ENCODE results near the gene UTS2R.
"Not testable (repeated sequence)": the region's sequence is repeated elsewhere in the genome, so short reads cannot be mapped to it uniquely, and the experiment has no call there.

Gene UTS2R

DNA sequence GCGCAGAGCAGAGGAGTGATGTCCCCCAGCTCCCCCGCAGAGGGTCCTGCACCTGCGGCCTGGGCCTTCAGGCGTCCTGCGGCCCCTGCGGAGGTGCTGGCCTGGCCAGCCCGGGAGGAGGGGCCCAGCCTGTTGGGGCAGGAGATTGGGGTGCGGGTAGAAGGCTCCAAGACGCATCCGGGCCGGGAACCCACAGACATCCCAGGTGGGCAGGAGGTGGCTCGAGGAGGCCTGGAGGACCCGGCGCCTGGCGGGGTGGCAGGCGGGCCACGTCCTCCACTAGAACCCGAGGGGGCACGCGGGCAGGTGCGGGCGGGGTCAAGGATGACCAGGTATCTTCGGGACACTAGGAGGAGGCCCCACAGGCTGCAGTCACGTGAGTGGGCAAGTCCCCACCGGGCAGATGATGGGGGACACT is 37.4 kb upstream of the UTS2R start:
- DNase-seq (ENCODE audit: low spot score): no peak

DNA sequence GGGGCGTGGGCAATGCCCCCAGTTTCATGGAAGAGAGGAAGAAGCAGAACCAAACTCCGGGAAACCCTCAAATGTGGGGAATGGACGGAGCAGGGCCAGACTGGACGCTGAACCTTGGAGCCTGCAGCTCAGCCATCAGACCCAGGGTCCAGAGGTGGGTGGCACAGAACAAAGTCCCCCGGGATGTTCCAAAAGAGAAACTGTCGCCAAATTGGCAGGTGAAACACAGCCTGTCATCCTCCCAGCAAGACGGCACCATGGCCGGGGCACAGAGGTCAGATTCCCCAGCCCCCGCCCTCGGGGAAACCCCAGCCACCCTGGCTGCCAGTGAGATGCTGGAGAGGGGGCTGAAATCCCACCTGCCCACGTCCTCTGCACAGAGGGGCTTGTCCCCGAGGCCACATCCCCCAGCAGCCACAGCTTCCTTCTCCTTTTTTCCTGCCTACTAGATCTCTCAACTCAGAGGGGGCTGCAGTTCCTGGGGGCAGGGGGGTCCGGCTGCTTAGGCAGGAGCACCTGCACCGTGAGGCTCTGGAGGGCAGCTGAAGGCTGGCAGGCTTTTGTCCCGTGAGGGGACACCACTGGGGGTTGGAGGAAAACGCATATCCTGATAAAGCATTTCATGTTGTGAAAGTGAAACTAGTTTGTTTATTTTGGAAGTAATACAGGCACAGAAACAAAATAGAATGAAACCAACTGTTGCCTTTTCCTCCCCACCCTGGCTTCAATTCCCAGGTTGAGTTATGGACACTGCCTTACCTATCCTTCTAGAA is 36.8 kb upstream of the UTS2R start:
- peak; percentile 78 for DNase-seq (ENCODE audit: low spot score)

DNA sequence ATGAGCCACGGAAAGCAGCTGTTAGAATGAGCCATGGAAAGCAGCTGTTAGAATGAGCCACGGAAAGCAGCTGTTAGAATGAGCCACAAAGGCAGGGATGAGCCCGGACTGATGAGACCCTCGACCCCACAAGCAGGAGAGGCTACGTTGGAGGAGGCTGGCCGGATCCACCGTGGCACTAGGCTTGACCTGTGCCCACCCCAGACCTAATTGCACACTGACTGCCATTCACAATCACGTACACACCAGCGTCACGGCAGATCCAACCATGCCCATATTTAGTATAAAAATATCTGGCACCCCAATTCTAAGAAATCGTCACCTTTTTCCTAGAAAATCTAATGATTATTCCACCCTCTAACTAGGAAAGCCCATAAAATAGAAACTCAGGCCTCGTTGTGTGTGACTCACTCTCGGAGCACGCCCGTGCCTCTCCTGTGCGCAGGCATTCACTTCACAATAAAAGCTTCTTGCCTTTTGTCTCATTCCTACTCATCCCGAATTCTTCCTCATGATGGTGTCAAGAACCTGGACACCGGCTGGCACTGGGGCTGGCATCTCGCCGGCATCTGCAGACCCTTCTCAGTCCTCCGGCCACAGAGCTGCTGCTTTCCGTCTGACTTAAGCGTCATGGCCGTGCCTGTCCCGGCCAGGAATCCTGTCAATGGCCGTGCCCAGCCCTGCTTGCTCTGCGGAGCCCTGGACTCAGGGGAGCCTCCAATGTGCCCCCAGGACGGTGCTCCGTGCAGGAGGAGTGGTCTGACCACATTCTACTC is 32.5 kb upstream of the UTS2R start:
- DNase-seq (ENCODE audit: low spot score): peak; percentile 82

DNA sequence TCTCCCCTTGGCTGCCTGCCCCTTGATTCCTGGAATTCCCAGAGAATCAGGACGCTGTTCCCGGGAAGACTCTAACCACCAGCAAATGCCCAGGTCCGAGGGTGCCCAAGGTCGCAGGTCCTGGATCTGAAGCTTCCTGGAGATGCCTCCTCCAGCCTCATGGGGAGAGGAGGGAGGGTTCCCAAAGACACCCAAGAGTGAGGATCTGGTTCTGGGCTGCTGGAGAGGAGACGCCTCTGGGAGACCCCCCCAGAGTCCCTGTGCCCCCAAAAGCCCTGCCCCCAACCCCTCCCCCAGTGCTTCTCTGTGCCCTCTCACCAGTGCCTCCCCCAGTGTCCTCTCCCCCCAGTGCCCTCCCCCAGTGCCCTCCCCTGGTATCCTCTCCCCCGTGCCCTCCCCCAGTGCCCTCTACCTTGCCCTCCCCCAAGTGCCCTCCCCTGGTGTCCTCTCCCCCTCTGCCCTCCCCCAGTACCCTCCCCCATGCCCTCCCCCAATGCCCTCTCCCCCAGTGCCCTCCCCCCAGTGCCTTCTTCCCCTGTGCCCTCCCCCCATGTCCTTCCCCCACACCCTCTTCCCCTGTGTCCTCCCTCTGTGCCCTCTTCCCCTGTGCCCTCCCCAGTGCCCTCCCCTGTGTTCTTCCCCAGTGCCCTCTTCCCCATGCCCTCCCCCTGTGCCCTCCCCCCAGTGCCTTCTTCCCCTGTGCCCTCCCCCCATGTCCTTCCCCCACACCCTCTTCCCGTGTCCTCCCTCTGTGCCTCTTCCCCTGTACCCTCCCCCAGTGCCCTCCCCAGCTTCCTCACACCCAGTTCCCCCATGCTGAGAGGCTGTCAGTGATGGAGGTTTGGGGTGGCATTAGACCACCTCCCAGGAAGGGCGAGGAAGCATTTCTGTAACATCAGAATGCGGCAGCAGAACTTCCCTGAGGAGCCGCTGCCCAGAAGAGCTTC is 31.7 kb upstream of the UTS2R start:
- DNase-seq (ENCODE audit: low spot score): no peak

DNA sequence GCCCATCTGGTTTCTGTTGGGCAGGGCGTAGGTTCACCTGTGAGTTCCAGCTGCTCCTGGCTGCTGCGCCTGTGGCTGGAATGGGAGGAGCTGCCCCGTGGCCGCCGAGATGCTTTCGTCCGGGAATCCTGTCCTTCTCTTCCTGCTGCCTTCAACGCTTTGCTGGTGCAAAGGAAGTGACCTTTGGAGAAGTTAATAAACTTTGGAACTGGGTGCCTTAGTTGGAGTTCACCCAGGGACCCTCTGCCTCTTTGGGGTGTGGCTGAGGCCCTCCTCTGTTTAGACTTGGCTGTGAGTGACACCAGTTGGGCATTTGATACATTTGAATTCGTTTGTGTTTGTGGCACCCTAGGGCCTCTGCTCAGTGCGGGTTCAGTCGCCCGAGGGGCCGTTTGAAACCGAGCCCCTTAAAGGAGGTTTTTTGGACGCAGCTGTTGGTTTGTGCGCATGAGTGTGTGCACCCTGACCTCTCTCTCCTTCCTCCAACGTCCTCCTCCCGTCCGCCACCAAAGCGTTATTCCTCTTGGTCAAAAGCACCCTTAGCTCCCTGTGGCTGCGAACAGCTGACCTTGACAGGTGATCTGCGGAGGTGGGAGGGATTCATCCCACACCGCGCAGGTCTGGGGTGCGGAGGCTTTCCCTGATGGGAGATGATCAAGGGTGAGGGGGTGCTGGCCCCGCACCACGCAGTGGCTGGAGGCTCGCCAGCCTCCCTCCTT is 29.0 kb upstream of the UTS2R start:
- DNase-seq (ENCODE audit: low spot score): no peak

DNA sequence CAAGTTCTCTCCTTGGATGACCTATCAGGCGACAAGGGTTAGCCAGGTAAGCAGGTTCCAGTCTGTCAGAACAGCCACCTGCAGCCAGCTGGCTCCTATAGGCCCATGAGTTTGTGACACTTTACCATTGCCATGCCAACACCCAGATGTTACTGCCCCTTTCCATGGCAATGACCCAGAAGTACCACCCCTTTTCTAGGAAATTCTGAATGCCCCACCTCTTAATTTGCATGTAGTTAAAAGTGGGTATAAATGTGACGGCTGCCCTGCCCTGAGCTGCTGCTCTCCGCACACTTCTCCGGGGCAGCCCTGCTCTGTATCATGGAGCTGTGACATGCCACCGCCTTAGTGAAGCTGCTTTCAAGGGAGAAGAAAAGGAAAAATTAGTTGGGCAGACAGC is 28.0 kb upstream of the UTS2R start:
- no peak for DNase-seq (ENCODE audit: low spot score)

DNA sequence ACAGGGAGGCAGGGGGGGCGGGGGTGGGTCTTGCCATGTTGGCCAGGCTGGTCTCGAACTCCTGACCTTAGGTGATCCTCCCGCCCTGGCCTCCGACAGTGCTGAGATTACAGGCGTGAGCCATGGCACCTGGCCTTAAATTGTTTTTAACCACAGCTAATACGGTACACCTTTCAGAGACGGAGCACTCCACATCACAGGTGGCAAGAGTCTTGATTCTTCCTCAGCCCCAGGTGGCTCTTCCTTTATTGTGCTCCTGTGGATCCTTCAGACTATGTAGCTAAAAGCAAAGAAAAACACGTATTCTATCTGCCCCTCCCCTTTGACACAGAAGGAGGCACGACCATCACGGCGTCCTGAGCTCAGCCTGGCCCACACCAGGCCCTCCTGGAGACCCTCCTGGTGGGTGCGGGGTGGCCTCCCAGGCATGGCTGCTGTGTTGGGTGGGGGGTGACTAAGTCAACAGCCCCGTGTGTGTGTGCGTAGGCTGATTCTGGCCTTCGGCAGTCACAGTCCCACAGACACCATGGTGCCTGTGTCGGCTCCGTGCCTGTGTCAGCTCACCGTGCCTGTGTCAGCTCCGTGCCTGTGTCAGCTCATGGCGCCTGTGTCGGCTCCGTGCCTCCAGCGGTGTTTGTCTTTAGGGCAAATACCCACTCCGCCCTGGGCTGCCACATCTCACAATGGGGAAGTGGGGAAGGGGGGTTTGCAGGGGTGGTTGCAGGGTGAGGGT is 27.2 kb upstream of the UTS2R start:
- DNase-seq (ENCODE audit: low spot score): no peak

DNA sequence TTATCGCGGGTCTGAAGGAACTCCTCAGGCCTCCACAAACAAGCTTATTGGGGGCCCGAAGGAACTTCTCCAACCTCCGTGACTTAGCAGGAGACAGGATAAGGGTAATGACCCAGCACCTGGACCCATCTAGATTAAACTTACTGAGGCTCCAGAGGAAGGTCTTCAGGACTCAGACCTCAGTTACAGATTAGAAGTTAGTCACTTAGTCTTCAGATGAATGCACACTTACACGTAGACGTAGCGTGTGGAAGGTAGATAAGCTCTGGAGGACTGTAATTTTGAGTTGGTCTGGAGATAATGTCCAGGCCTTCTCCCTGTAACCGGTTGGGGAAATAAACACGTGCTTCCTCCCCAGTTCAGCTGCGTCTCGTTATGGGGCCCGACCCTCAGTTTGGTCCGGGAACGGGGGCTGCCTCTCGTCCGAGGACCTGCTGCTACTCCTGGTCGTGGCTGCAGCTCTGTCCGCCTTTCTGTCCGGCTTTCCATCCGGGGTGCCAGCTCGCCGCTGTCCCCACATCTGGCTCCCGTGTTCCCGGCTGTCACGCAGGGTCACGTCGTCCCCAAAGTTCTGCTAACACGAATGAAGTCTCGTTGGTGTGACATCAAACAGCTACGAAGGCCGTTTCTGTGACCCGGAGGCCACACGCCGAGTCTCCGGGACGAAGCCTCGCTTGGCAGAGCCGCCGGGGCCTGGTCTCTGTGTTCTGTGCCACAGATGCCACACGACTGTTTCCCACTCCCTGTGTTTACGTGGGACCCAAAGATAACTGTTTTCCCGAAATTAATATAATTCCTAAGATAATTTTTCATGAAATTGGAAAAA is 26.2 kb upstream of the UTS2R start:
- DNase-seq (ENCODE audit: low spot score): no peak

DNA sequence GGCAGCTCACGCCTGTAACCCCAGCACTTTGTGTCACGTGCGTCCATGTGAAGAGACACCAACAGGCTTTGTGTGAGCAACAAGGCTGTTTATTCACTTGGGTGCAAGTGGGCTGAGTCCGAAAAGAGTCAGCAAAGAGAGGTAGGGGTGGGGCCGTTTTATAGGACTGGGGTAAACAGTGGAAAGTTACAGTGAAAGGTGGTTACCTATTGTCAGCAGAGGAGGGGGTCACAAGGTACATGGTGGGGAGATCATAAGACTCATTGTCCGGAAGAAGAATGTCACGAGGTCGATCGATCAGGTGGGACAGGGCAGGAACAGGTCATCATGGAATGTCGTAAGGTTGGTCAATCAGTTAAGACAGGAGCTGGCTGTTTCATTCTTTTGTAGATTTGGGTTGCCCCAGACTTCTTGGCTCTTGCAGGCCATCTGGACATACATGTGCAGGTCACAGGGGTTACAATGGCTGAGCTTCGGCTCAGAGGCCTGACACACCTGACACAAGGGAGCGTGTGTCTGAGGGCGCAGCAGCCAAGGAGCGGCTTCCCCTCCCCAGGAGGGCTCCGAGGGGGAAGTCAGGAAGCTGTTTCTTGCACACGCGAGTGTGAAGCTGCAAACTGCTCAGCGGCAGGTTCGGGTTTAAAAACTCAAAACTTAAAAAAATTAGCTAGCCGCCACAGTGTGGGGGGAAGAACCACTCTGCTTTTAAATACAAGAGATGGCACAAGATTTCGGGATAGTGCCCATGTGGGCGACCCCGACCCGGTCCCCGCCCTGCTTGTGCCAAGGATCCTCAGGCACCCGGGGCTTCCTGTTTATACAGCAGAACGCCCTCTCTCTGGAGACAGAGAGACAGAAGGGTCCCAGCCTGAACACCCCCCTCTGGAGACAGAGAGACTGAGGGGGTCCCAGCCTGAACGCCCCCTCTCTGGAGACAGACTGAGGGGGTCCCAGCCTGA is 24.9 kb upstream of the UTS2R start:
- no peak for DNase-seq (ENCODE audit: low spot score)

DNA sequence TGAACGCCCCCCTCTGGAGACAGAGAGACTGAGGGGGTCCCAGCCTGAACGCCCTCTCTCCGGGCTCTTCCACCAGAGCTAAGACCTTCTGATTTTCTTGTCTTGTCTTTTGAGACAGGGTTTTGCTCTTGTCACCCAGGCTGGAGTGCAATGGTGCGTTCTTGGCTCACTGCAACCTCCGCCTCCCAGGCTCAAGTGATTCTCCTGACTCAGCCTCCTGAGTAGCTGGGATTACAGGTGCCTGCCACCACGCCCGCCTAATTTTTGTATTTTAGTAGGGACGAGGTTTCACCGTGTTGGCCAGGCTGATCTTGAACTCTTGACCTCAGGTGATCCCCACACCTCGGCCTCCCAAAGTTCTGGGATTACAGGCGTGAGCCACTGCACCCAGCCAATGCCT is 23.6 kb upstream of the UTS2R start:
- not testable (repeated sequence) for DNase-seq (ENCODE audit: low spot score)

DNA sequence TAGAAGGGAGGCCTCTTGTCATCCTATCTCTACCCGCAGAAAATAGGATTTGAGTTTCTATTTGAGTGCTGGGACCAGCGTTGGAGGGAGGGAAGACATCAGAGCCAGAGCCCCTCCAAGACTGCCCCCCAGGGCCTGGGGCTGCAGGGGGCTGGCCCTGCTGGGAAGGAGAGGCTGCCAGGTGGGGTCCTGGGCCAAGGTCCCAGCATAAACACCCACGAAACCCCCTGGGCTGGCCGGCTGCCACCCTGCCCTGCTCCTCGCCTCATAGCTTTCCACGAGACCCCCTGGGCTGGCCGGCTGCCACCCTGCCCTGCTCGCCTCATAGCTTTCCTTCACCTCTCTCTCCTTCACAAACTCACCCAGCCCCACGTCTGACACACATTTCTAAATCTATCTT is 23.1 kb upstream of the UTS2R start:
- DNase-seq (ENCODE audit: low spot score): no peak

DNA sequence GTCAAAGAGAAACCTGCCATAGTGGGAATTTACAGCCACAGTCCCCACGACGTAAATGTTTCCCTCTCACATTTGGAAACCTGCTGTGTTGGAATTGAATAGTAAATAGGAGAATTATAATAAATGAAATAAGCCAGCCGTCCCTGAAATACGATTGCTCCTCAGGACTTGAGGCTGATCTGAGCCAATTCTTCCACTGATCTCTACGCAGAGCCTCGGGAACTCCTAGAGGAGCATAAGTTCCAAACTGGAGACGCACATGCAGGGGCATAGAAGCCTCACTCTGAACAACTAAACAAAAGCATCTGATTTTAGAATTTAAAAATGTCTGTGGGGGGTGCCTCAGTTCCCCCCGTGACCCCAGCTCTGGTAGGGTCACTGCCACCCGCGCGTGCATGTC is 22.7 kb upstream of the UTS2R start:
- no peak for DNase-seq (ENCODE audit: low spot score)

DNA sequence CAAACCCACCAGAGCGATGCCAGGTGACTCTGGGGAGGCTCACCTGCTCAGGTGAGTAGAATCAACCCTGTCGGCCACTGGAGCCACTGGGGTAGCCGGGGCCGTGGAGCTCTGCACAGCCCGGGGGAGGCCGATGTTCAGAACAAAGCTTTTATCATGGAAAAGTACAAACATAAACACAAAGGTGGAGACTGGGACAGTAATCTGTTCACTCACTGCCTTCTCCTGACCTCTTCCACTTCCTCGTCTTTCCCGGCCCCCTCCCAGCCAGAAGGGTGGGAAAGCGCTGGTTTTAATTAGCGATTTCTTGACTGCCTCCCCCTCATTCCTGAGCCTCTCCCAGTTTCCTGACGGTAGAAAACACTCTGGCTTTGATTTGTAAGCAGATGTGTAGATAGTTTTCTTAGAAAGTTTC is 22.3 kb upstream of the UTS2R start:
- no peak for DNase-seq (ENCODE audit: low spot score)

DNA sequence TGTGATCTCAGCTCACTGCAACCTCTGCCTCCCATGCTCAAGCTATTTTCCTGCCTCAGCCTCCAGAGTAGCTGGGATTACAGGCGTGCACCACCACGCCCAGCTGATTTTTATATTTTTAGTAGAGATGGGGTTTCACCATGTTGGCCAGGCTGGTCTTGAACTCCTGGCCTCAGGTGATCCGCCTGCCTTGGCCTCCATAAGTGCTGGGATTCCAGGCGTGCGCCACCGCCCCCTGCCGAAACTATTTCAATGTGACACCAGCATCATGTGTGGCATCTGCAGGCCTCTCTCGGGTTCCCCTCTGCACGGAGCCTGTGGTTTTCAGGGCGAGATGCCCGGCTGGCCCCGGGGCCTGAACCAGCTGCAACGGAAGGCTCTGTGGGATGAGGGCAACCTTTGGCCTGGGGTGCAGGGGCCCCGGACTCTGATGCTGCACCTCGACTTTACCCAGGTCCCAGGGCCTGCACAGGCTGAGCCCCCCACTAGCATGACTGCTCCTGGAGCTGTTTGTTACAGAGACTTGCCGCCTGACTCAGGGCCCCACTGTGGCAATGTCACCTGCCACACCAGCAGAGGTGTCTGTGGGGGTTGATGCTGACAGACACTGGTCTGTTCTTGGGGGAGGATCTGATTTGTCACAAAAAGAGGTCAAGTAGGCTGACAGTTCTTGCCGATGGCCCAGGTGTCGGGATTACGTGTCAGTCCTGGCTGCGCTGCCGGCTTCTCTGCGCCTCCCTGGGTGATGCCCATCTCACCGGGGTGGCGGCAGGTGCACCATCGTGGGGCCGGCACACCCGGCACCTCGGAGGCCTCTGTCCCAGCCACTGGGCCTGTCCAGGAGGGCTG is 21.2 kb upstream of the UTS2R start:
- no peak for DNase-seq (ENCODE audit: low spot score)

DNA sequence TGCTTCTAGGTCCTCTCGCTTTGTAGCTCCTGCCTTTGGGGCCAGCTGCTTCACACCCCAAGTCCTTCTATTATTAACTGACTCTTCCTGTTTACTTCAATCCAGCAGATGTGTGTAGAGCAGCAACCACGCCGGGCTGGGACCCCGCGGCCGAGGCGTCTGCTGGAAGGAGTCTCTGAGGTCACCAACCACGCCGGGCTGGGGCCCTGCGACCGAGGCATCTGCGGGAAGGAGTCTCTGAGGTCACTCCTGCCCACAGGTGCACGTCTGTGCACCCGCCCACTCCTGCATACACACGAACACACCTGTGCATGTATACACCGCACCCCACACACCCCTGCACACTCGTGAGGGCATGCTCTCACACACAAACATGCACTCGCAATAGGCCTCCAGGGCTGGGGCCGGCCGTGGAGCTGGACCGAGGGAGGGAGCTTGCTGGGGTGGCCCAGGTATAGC is 20.3 kb upstream of the UTS2R start:
- no peak for DNase-seq (ENCODE audit: low spot score)

DNA sequence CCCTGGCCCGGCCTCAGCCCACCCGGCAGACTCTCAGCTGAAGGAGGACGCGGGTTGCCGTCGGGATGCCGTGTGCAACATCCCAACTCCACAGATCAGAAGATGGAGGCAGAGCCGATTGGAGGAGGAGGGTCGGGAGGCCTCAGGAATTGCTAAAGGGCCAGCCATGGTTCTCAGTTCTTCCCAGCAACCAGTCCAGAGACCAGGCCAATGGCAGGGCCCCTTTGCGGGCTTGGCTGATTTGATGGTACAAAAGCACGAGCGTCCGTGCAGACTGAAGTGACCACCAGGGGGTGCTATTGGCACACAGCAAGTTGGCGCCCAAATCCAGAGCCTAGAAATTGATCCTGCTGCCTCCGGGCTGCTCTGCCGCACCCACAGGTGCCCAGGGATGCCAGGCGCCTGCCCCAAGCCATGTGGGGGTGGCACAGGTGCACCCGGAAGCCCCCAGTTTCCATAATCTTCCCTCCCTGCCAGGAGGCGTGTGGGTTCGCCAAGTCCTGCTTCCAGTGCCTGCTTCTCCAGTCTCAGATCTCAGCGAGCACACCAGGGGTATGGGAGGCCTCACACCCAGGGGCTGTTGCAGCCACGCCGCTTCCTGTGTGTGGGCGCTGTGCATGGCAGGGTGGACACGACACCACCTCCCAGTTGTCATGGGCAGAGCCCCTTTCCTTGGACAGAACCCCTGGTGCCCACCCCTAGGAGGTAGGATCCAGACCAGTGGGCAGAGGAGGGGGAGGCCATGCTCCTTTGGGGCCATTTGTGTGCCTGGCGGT is 19.7 kb upstream of the UTS2R start:
- DNase-seq (ENCODE audit: low spot score): peak; percentile 94

DNA sequence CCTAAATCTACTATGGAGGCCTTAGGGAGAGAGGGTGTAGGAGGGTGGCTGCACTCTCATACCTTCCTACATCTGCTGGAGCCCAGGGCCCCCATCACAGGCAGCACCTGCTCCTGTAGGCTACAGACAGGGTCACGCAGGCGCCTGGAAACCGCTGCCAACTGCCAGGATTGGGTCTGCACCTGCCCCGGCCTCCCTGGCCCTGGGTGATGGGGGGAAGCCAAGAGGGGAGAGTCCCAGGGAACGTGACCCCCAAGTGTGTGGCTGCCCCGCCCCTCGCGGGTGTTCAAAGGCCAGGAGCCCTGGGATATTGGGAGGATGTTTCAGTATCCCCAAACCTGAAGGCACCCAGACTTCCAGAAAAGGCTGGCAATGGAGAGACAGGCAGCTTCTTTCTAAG is 18.1 kb upstream of the UTS2R start:
- no peak for DNase-seq (ENCODE audit: low spot score)

Data from hepatic stellate cell (primary cell).